G401 (cell line): Measurements from ENCODE around the gene NEK4. TPM values are rescaled to one million over a fixed set of nuclear protein-coding genes. Genes with fewer than 3 reads are reported as not detected.
"Not testable (repeated sequence)": the region's sequence is repeated elsewhere in the genome, so short reads cannot be mapped to it uniquely, and the experiment has no call there.

ENCODE experiments used
- DNase-seq: peaks from one replicate; pipeline ENCODE4 v3.0.0-alpha.2; 2015; ENCODE audit warnings: low spot score
- in situ Hi-C: cut with HindIII; loops from 2 replicates; pipeline ENCODE4 v1.10.0; 2016; ENCODE audit warnings: low sequenced_read_pairs, mixed read lengths
- total RNA-seq: library from RNA; depleted of rRNA; stranded (reverse); fragments of >200 nt; shearing (Covaris generic); gene quantifications from 2 replicates; pipeline ENCODE4 v1.2.3, GENCODE V29; 2014

Gene NEK4
- total RNA-seq, 1 experiment from 2014 or later, result 40.7 TPM

- no peak for DNase-seq
- in situ Hi-C loops, result no loop called here
These were observed 11.9 kb upstream of the NEK4 start for GRCh38 chr3:52782412-52783210.

GRCh38 chr3:52781741-52782140 is 11.0 kb upstream of the NEK4 start:
- in situ Hi-C loops, result no loop called here
- DNase-seq, result no peak

GRCh38 chr3:52779837-52780585 is 9.3 kb upstream of the NEK4 start:
- in situ Hi-C loops, result no loop called here
- DNase-seq, result no peak

GRCh38 chr3:52779011-52779836 is 8.5 kb upstream of the NEK4 start:
- no peak for DNase-seq
- in situ Hi-C loops, result no loop called here

DNA sequence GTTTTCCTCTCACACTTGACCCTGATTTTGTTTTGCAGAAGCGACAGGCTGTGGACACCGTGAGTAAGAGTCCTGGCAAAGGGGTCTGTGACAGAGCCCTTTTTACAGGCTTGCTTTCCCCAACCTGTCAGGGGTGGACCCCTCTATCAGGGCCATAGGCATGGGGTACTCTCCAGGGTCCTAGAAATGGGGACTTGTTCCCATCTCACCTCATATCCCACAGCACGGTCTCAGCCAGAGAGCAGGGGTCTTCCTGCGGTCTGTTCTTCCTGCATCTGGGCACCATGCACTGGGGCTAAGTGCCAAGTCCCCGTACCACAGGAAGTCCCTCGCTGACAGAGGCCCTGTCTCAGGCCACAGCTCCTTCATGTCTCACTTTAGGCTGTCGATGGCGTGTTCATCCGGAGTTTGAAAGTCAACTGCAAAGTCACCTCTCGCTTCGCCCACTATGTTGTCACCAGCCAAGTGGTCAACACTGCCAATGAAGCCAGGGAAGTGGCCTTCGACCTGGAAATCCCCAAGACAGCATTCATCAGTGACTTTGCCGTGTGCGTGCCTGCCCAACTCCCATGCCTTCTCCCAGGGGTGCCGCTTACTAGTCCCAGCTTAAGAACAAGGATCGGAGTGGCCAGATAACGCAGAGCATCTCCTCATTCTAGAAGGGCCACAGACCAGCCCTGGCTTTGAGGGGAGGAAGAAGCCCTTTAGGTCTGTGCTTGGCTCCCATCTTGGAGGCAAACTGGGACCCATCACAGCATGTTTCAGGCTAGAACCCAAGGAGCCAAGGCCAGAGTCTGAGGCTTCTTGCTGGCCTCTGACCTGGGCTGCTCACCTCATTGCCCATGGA is 7.4 kb upstream of the NEK4 start:
- no peak for DNase-seq

DNA sequence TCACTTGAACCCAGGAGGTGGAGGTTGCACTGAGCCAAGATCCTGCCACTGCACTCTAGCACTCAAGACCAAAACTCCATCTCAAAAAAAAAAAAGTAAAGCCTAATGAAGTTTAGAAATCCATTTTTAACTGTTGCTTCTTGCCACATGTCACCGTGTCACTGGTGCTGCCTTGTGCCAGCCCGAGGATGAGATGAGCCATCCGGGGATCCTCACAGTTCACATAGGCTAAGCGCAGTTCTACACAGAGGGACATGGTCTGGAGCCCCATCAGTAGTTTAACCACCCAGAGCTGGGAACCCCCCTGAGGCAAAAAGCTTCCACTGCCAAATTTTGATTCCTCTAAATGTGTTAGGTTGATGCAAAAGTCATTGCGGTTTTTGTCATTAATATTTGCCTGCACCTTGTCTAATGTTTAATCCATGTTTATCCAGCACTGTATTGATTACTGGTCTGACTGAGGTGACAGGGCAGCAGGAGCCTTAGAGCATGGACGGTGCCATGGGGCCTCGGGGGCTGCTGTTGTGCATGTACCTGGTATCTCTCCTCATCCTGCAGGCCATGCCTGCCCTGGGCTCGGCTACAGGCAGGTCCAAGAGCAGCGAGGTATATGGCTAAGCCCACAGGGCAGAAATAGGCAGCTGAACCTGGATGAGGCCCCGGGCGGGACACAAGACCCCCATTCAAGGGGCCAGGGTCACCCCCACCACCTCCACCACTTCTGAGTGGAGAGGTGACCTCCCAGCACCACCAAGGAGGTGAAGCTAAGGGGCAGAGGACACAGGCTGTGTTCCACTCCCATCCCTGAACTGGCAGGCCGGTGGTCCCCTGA is 6.6 kb upstream of the NEK4 start, which contains the start of gene ITIH1:
TSS of gene ITIH1 (plus strand) at position 473 of the 832 bp plus-strand sequence. CDS start at position 490, 17 bp downstream.
- DNase-seq, result no peak
- in situ Hi-C loops, result no loop called here

More for the DNA sequence above, 7.4 kb upstream of the NEK4 start:
- in situ Hi-C loops, result no loop called here

- in situ Hi-C loops, DNase-seq: not testable (repeated sequence)
These were observed 5.7 kb upstream of the NEK4 start for GRCh38 chr3:52776486-52776885.

GRCh38 chr3:52775877-52776276 is 5.1 kb upstream of the NEK4 start:
- DNase-seq, result no peak
- in situ Hi-C loops, result no loop called here

DNA sequence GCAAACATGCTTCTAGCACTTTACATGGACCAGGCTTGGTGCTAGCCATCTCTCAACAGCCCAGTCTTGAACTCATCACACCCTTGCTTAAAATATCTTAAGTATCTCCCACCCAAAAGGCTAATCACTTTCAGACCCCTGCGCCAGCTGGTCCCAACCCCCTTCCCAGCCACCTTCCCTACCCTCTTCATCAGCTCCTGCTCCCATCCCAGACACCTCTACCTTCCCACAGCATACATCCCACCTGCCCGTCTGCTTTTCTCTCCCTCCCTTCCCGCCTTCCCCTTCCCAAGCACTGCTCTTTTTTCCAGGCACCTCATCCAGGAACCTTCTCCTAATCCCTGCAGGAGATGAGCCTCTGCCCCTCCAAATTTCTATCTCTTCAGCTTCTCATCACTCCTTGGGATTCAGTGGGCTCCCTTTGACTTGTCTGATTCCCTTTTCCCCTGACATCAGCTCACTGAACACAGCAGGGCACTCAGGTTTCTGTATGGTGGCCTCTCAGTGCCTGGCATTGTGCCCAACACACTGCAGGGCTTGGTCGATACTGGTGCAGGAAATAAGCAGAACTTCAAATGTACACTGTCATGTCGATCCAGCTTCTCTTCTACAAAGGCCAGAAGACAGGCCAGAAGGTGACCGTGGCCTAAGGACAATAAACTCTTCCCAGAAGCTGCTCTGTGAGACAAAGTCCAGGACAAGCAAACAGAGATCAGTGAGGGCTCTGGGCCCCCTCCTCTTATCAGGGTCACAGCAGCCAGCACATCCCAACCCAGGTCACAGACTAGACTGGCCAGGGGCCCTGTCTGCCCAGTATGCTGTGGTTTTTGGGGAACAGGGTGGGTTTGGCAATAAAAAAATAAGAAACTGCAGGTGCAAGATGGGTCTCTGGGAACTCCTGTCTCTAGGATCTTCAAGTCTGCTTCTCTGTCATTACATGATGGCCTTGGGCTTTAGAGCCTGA is 4.4 kb upstream of the NEK4 start:
- no peak for DNase-seq
- in situ Hi-C loops, result no loop called here

- DNase-seq, result no peak
- in situ Hi-C loops, result no loop called here
These were observed 3.5 kb upstream of the NEK4 start for GRCh38 chr3:52774066-52774713.

GRCh38 chr3:52773361-52774065 is 2.8 kb upstream of the NEK4 start:
- in situ Hi-C loops, result no loop called here
- no peak for DNase-seq

DNA sequence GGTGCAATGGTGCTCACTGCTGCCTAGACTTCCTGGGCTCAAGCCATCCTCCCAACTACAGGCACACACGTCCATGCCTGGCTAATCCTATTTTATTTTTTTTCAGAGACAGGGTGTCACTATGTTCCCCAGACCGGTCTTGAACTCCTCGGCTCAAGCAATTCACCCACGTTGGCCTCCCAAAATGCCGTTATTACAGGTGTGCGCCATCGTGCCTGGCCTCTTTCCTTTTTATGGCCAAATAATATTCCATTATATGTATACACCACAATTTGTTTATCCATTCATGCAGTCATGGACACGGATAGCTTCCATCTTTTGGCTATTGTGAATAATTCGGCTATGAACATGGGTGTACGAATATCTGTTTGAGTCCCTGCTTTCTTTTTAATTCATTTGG is 962 bp upstream of the NEK4 start:
- in situ Hi-C loops, result no loop called here

GRCh38 chr3:52771334-52771681 is 568 bp upstream of the NEK4 start:
- DNase-seq, result no peak
- in situ Hi-C loops, result no loop called here

More for the DNA sequence above, 962 bp upstream of the NEK4 start:
- DNase-seq, result no peak

- in situ Hi-C loops, result no loop called here
- no peak for DNase-seq
These were observed 819 bp downstream of the NEK4 start for GRCh38 chr3:52769786-52770455.

DNA sequence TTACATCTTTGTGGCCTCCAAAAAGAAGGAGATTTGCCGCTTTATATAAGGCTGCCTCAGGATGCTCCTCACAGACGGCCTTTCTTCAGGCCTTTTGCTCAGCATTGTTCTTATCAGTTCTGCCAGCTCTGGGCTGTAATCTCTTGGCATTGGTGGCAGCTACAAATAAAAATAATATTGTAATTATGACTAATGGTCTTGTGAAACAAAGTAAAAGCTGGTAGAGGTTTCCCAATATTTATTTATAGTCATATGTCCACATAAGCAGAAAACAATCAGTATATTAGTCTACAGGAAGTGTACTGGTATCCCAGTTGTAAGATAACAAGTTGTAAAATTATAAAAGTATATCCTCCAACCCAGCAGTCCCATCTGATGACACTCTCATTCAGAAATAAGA is 7.3 kb downstream of the NEK4 start:
- in situ Hi-C loops, result no loop called here
- no peak for DNase-seq
